ENCODE data around the gene RELT. TPM values are rescaled to one million over a fixed set of nuclear protein-coding genes. Genes with fewer than 3 reads are reported as not detected.

RELT gene, protein sequence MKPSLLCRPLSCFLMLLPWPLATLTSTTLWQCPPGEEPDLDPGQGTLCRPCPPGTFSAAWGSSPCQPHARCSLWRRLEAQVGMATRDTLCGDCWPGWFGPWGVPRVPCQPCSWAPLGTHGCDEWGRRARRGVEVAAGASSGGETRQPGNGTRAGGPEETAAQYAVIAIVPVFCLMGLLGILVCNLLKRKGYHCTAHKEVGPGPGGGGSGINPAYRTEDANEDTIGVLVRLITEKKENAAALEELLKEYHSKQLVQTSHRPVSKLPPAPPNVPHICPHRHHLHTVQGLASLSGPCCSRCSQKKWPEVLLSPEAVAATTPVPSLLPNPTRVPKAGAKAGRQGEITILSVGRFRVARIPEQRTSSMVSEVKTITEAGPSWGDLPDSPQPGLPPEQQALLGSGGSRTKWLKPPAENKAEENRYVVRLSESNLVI
- 1 to 10 TPM in 3 of 4 donors, under 1 TPM in 1; 0.67 to 3.3 (median 2.1) TPM for polyA plus RNA-seq
- long read RNA-seq, donor 1: 0 reads
- long read RNA-seq, donor 2: 0 reads
- long read RNA-seq, donor 3: 0 reads
- long read RNA-seq, donor 4: 0 reads
- long read RNA-seq, donor 5, partial matches to known transcripts: 0 of 1 reads
- long read RNA-seq, donor 5, other reads (novel, unspliced or antisense): 0 of 1 reads
- long read RNA-seq, donor 6: 0 reads
- long read RNA-seq, donor 7: 0 reads
- long read RNA-seq, donor 8: 0 reads
- long read RNA-seq, donor 9: 0 reads
- long read RNA-seq, donor 10, partial matches to known transcripts: 0 of 1 reads
- long read RNA-seq, donor 10, other reads (novel, unspliced or antisense): 0 of 1 reads

- Histone ChIP-seq H3K9me3 (ENCODE audit: control insufficient read depth in 2 of 2, insufficient read depth in 1 of 2, low read depth in 1 of 2, low read length in 1 of 2) (no peaks in the 10 kb centered on the region), H3K4me3 (ENCODE audit: low read depth in 1 of 3, low read length in 3 of 3) (peak within 1 kb of the TSS; percentile 52 to 70 (median 57)), H3K4me1 (ENCODE audit: control insufficient read depth in 3 of 3, insufficient read depth in 2 of 3, low read depth in 1 of 3, low read length in 2 of 3) (peaks cover 0 to 6% (median 5%) of the 10 kb centered on the region in 3 donors), H3K27me3 (ENCODE audit: control insufficient read depth in 3 of 3, insufficient read depth in 3 of 3, low read length in 3 of 3) (no peaks in the 10 kb centered on the region), H3K27ac (ENCODE audit: low read depth in 1 of 3, low read length in 2 of 3) (peak within 1 kb of the TSS; percentile 42 to 87 (median 50)), H3K36me3 (ENCODE audit: control insufficient read depth in 3 of 3, insufficient read depth in 2 of 3, low read depth in 1 of 3, low read length in 3 of 3) (peaks cover 0 to 3% (median 0%) of the 10 kb centered on the region in 3 donors)
- peak; percentile 87 to 97 for DNase-seq
- WGBS, 3 donors: 0 to 1% (median 1%) methylated on average over 43 to 96 of the region's 96 CpGs
- FAIRE-seq: no peak
Measured at GRCh38 chr11:73376160-73376802, at the start of gene RELT. RELT (plus strand) TSS chr11:73376399; CDS start chr11:73389137, 12,738 bp downstream.

DNA sequence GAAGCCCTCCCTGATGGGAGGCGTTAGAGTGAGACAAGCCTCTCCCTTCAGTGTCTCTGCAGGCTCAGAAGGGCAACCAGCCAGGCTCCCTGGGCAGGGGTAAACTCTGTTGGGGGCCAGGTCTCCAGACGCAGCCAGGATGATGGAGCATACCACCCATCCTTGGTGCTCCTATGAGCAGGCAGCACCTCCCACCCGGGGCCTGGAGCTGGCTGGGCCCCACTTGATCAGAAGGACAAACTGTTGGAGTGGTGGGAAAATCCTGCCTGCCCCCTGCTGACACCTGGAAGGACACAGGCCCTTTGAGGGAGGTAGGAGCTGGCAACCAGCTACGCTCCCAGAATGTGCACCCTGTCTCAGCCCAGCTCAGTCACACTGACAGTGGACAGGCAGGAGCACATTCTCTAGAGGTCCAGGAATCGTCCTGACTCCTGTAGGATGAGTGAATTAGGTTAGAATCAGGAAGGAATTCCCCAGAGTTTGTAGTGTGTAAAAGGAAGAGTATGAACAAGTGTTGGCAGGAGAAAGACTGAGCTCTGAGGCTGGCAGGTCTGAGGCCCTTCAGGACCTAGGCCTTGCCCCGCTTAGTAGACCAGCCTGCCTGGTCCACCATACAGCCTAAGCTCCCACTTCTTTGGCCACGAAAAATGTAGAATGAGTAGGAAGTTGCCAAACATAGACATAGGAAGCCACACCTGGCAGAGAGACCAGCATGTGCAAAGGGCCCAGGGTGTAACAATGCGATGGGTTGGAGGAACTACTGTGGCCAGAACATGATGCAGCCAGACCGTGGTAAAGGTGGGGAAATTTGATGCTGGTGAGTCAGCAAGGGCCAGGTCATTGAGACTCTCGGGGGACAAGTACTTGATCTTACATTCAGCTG, 49.0 kb upstream of the RELT start:
- Histone ChIP-seq H3K4me1 (ENCODE audit: control insufficient read depth in 3 of 3, insufficient read depth in 2 of 3, low read depth in 1 of 3, low read length in 2 of 3) (peaks cover 0 to 74% (median 0%) of the 10 kb centered on the region in 3 donors), H3K9me3 (ENCODE audit: control insufficient read depth in 2 of 2, insufficient read depth in 1 of 2, low read depth in 1 of 2, low read length in 1 of 2) (no peaks in the 10 kb centered on the region), H3K27ac (ENCODE audit: low read depth in 1 of 3, low read length in 2 of 3) (peak overlapping the region in 1 of 3 donors; percentile 37), H3K27me3 (ENCODE audit: control insufficient read depth in 3 of 3, insufficient read depth in 3 of 3, low read length in 3 of 3) (no peaks in the 10 kb centered on the region), H3K36me3 (ENCODE audit: control insufficient read depth in 3 of 3, insufficient read depth in 2 of 3, low read depth in 1 of 3, low read length in 3 of 3) (peaks cover 0 to 75% (median 0%) of the 10 kb centered on the region in 3 donors), H3K4me3 (ENCODE audit: low read depth in 1 of 3, low read length in 3 of 3) (no peak overlapping the region)
- DNase-seq: no peak
- WGBS, 3 donors: 56 to 77% (median 72%) methylated on average over 10 of the region's 10 CpGs
- FAIRE-seq: no peak

DNA sequence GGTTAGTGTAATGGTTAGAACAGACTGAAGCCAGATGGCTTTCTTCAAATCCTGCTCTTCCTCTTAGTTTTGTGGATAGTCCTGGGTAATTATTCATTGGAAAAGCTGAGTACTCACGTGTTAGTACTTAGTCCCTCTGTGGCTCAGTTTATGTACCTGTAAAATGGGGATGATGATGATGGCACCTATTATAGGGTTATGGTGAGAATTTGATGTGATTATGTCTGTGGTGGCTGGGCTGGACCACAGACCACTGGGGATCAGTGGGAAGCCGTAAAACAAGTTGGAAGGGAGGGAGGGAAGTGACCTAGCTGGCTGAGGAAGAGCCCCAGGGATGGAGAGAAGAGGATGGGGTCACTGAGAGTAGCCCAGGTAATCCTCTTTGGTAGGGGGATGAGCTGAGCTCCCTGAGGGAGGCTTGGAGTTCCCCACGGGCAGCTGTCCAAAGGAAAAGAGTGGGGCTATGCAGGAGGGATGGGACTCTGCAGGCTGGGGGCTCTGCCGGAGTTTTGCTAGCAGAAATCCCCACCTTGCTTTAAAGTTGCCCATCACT, 48.3 kb upstream of the RELT start:
- 61 to 81% (median 78%) methylated on average over 4 of the region's 4 CpGs for WGBS, 3 donors
- no peak overlapping the region for H3K4me3 ChIP-seq (ENCODE audit: low read depth in 1 of 3, low read length in 3 of 3)
- H3K36me3 ChIP-seq (ENCODE audit: control insufficient read depth in 3 of 3, insufficient read depth in 2 of 3, low read depth in 1 of 3, low read length in 3 of 3): peaks cover 0 to 70% (median 0%) of the 10 kb centered on the region in 3 donors
- peaks cover 0 to 74% (median 0%) of the 10 kb centered on the region in 3 donors for H3K4me1 ChIP-seq (ENCODE audit: control insufficient read depth in 3 of 3, insufficient read depth in 2 of 3, low read depth in 1 of 3, low read length in 2 of 3)
- no peaks in the 10 kb centered on the region for H3K27me3 ChIP-seq (ENCODE audit: control insufficient read depth in 3 of 3, insufficient read depth in 3 of 3, low read length in 3 of 3)
- DNase-seq: no peak
- no peaks in the 10 kb centered on the region for H3K9me3 ChIP-seq (ENCODE audit: control insufficient read depth in 2 of 2, insufficient read depth in 1 of 2, low read depth in 1 of 2, low read length in 1 of 2)
- no peak for FAIRE-seq
- no peak overlapping the region for H3K27ac ChIP-seq (ENCODE audit: low read depth in 1 of 3, low read length in 2 of 3)

- H3K36me3 ChIP-seq (ENCODE audit: control insufficient read depth in 3 of 3, insufficient read depth in 2 of 3, low read depth in 1 of 3, low read length in 3 of 3): peaks cover 0 to 55% (median 0%) of the 10 kb centered on the region in 3 donors
- H3K27me3 ChIP-seq (ENCODE audit: control insufficient read depth in 3 of 3, insufficient read depth in 3 of 3, low read length in 3 of 3): no peaks in the 10 kb centered on the region
- no peaks in the 10 kb centered on the region for H3K9me3 ChIP-seq (ENCODE audit: control insufficient read depth in 2 of 2, insufficient read depth in 1 of 2, low read depth in 1 of 2, low read length in 1 of 2)
- H3K27ac ChIP-seq (ENCODE audit: low read depth in 1 of 3, low read length in 2 of 3): peak overlapping the region; percentile 14 to 92 (median 55)
- no peak for FAIRE-seq
- WGBS, 3 donors: 61 to 70% (median 68%) methylated on average over 3 of the region's 3 CpGs
- peaks cover 0 to 73% (median 8%) of the 10 kb centered on the region in 3 donors for H3K4me1 ChIP-seq (ENCODE audit: control insufficient read depth in 3 of 3, insufficient read depth in 2 of 3, low read depth in 1 of 3, low read length in 2 of 3)
- peak in 1 of 2 donors; percentile 47 for DNase-seq
- H3K4me3 ChIP-seq (ENCODE audit: low read depth in 1 of 3, low read length in 3 of 3): no peak overlapping the region
Measured at GRCh38 chr11:73330569-73331093, 45.6 kb upstream of the RELT start.

DNA sequence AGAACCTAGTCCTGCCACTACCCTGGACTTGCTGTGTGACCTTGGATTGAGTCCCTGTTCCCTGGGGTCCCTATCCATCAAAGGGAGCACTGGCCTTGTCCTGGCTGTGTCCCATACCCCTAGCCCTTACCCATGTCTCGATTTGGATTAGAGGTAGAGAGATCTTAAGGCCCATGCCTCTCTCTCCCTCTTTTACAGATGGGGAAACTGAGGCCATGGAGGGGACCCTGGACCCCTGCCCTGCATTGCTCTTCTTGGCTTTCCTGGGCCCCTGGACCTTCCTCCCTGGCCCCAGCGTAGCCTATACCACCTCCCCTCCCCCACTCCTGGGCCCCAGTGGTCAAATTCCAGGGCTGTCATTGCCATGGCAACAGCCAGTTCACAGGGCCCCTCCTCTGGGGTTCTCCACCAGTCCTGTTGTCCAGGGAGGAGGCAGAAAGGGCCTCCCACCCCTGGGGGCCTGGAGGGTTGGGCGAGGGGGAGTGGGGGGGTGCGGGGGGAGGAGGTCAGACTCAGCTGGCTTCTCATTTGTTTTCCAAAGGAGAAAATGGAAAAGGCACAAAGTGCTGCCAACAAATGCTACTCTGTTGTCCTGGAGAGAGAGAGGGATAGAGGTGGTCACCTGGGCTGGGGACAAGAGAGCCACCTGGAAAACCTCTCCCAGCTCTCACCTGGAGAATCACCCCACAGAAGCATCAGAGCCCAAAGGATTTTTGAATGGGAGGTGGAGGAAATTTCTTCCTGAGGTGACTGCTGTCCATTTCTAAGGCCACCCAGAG, 44.9 kb upstream of the RELT start:
- FAIRE-seq (no peak), DNase-seq (peak in 1 of 2 donors; percentile 89)
- H3K4me3 ChIP-seq (ENCODE audit: low read depth in 1 of 3, low read length in 3 of 3): peak overlapping the region in 1 of 3 donors; percentile 2
- peaks cover 0 to 73% (median 8%) of the 10 kb centered on the region in 3 donors for H3K4me1 ChIP-seq (ENCODE audit: control insufficient read depth in 3 of 3, insufficient read depth in 2 of 3, low read depth in 1 of 3, low read length in 2 of 3)
- H3K27ac ChIP-seq (ENCODE audit: low read depth in 1 of 3, low read length in 2 of 3): peak overlapping the region in 2 of 3 donors; percentile 33 to 92
- WGBS, 3 donors: 29 to 48% (median 37%) methylated on average over 4 of the region's 4 CpGs
- H3K27me3 ChIP-seq (ENCODE audit: control insufficient read depth in 3 of 3, insufficient read depth in 3 of 3, low read length in 3 of 3): no peaks in the 10 kb centered on the region
- no peaks in the 10 kb centered on the region for H3K9me3 ChIP-seq (ENCODE audit: control insufficient read depth in 2 of 2, insufficient read depth in 1 of 2, low read depth in 1 of 2, low read length in 1 of 2)
- H3K36me3 ChIP-seq (ENCODE audit: control insufficient read depth in 3 of 3, insufficient read depth in 2 of 3, low read depth in 1 of 3, low read length in 3 of 3): peaks cover 0 to 53% (median 0%) of the 10 kb centered on the region in 3 donors

DNA sequence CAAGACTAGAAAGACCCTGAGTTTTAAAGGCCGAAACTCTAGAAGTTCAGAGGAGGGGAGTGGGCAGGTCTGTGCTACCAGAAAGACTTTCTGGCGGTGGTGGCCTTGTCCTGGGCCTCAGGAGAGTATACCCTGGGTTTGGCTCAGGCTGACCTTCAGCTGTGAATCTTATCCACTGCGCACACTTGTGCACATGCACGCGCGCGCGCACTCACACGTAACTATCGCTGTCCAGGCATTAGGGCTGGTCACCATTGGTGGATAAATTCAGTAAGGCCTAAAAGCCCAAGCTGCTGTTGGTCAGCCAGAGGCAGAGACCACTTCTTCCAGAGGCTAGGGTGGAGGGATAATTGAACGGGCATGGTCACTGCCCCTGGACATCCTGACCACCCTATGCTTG, 43.0 kb upstream of the RELT start:
- no peak for DNase-seq
- FAIRE-seq: no peak
- peak overlapping the region in 2 of 3 donors; percentile 76 to 79 for H3K27ac ChIP-seq (ENCODE audit: low read depth in 1 of 3, low read length in 2 of 3)
- H3K27me3 ChIP-seq (ENCODE audit: control insufficient read depth in 3 of 3, insufficient read depth in 3 of 3, low read length in 3 of 3): no peaks in the 10 kb centered on the region
- H3K4me1 ChIP-seq (ENCODE audit: control insufficient read depth in 3 of 3, insufficient read depth in 2 of 3, low read depth in 1 of 3, low read length in 2 of 3): peaks cover 0 to 62% (median 8%) of the 10 kb centered on the region in 3 donors
- no peaks in the 10 kb centered on the region for H3K9me3 ChIP-seq (ENCODE audit: control insufficient read depth in 2 of 2, insufficient read depth in 1 of 2, low read depth in 1 of 2, low read length in 1 of 2)
- no peak overlapping the region for H3K4me3 ChIP-seq (ENCODE audit: low read depth in 1 of 3, low read length in 3 of 3)
- H3K36me3 ChIP-seq (ENCODE audit: control insufficient read depth in 3 of 3, insufficient read depth in 2 of 3, low read depth in 1 of 3, low read length in 3 of 3): peaks cover 0 to 51% (median 0%) of the 10 kb centered on the region in 3 donors
- 90 to 95% (median 91%) methylated on average over 11 of the region's 11 CpGs for WGBS, 3 donors
